Spleen (tissue), 7 donors: Measurements from ENCODE around the gene CIAO3.

Experiments
- POLR2A ChIP-seq, 3 donors: fragments of 450-650 bp; IDR thresholded peaks; one replicate each; pipeline ENCODE4 v1.5.1; 2017; ENCODE audit warnings: antibody characterized with exemption in 3 of 3, mild to moderate bottlenecking in 1 of 3
- POLR2AphosphoS5 ChIP-seq, 3 donors: sonication (generic); formaldehyde crosslinking; IDR thresholded peaks; one replicate each; pipeline ENCODE4 v1.5.1; 2017; ENCODE audit warnings: antibody characterized with exemption in 3 of 3
- TF ChIP-seq, protein P1 (sequence below), 11 experiments: fragments of 200-600 bp in 7 of 11; fragments of 450-650 bp in 4 of 11; sonication (generic) in 4 of 11; IDR thresholded peaks in 8 of 11; conservative IDR thresholded peaks in 3 of 11; 1 replicate in 7 of 11; 2 replicates in 4 of 11; pipeline versions ENCODE4 v1.4.0 to v1.8.0; 2016 to 2021; ENCODE audit warnings: antibody characterized with exemption in 11 of 11, inconsistent platforms in 4 of 11, mild to moderate bottlenecking in 1 of 11
- donor health status: DM: no; HTN: no; CAD: no; lungs with moderate emphysema.
- donor health status: DM: no; HTN: no; CAD: no.
- donor health status: DM: no; HTN: no; CAD: no.

- TF ChIP-seq, protein P1, sequence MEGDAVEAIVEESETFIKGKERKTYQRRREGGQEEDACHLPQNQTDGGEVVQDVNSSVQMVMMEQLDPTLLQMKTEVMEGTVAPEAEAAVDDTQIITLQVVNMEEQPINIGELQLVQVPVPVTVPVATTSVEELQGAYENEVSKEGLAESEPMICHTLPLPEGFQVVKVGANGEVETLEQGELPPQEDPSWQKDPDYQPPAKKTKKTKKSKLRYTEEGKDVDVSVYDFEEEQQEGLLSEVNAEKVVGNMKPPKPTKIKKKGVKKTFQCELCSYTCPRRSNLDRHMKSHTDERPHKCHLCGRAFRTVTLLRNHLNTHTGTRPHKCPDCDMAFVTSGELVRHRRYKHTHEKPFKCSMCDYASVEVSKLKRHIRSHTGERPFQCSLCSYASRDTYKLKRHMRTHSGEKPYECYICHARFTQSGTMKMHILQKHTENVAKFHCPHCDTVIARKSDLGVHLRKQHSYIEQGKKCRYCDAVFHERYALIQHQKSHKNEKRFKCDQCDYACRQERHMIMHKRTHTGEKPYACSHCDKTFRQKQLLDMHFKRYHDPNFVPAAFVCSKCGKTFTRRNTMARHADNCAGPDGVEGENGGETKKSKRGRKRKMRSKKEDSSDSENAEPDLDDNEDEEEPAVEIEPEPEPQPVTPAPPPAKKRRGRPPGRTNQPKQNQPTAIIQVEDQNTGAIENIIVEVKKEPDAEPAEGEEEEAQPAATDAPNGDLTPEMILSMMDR (IDR thresholded peaks at IDR 0.05 in 8 of 11, conservative IDR thresholded peaks at IDR 0.05 in 3 of 11): no peak
- TF ChIP-seq POLR2AphosphoS5 (IDR thresholded peaks at IDR 0.05) (no peak), POLR2A (IDR thresholded peaks at IDR 0.05) (no peak)
These were observed 53.3 kb downstream of the CIAO3 start for GRCh38 chr16:687499-687898.
